NOMO-1 (cell line): ENCODE data around the gene LIG1.

ENCODE experiments used
- DNase-seq, 2 experiments: peaks; one replicate each; lab custom pipeline; 2025; ENCODE audit not compliant: unreplicated experiment in 2 of 2; lab: John Stamatoyannopoulos, UW

LIG1 gene

DNA sequence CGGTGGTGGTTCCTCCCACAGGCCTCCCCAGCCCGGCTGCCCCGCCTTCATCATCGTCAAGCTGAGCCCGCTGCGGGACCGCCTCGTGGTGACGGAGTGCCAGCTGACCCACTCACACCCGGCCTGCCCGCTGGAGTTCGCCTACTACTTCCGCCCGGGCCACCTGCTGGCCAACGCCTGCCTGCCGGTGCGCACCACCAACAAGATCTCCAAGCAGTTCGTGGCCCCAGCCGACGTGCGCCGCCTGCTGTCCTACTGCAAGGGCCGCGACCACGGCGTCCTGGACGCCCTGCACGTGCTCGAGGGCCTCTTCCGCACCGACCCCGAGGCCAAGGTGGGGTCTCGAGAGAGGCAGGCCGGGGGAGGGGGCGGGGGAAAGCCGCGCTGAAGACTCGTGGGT, 12.3 kb upstream of the LIG1 start:
- DNase-seq, result no peak

- DNase-seq, result no peak
These were observed 11.4 kb upstream of the LIG1 start for GRCh38 chr19:48181505-48181904.

GRCh38 chr19:48176226-48176625, 6.1 kb upstream of the LIG1 start:
- DNase-seq, result no peak

DNA sequence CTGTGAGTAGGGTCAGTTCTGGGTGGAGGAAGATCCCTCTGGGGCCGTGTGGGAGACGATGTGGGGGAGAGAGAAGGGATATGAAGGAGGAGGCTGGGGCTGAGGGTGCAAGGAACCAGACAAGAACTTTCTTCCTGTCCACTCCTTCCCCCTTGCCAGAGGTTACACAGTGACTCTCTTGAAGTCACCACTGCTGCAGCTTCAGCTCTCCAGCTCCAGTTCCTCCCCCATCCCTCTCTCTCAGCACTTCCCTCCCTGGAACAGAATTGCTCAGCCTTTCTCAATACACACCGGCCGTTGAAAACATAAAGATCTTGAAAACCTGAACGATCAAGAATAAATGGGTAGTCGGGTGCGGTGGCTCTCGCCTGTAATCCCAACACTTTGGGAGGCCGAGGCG, 5.4 kb upstream of the LIG1 start:
- DNase-seq, result no peak

DNA sequence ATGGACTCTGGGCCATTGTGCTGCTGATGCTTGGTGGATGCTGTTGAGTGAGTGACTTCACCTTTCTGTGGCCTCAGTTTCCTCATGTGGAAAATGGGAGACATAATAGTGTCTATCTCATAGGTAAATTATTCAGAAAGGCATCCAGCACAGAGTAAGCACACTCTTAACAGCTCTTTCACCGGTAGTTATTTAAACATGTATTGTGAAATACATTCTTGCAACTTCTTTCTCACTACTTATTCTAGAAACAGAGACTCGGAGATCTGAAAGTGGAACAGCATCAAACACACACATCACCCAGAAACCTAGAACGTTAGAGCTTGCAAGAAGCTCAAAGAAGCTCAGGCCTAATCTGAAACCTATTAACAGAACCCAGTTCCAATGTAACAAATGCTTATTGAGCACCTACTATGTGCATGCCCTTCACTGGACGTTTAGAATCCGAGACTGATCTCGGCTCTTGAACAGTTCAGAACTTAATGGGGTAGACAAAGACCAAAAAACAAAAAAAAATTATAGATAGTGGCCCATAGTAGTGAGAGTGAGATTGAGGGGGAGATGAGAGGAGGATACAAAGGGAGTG, 4.4 kb upstream of the LIG1 start:
- peak in 1 of 2 experiments; percentile 20 for DNase-seq

DNA sequence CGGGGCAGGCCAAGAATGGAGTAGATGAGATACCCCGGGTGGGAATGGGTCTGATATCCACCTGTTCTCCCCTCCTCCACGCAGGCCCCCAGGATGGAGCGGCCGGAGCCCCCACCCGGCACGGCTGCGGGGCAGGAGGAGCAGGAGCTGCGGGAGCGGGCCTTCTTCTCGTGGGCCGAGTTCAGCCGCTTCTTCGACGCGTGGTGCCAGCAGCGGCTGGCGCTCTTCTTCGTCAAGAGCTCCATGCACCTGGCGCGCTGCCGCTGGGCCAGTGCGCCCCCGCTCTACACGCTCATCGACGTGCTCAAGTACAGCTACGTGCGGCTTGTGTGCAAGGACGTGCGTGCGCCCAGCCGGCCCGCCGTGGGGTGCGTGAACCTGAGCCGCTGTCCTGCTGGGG, 1.6 kb upstream of the LIG1 start:
- no peak for DNase-seq

DNA sequence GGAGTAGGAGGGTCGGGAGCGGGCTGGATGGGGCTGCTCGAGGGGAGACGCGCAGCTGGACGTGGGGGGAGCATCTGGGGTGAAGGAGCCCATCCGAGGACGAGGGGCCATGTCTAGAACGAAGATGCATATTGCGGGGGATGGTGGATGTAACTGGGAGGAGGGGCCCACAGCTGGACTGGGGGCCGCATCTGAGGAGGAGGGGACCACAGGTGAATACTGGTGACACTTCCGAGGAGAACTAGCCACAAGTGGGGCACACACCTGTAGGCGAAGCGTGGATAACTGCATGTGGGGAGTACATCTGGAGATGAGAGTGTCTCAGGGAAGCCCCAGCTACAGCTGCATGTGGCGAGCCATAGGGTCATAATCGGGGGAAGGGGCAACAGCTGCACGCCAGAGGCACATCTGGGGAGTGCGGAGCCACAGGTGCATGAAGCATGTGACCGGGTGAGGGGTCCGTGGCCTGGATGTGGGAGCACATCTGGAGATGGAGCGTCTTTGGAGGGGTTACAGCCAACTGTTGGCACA, 738 bp upstream of the LIG1 start:
- DNase-seq, result no peak

DNA sequence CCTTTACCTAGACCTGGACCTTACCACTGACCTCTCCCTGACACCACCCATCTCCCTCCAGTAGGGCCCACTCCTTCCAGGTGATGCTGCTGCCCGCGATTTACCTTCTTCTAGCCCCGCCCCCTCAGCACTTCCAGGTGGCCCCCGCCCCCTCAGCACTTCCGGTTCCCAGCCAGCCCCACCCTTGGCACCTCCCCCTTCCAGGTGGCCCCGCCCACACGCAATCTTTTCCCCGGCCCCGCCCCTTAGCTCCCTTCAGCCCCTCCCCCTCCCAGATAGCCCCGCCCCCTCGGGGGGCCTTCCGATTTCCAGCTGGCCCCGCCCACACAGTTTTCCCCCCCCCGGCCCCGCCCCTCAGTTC, 586 bp downstream of the LIG1 start:
- peak; percentile 49 to 57 for DNase-seq

- no peak for DNase-seq
These were observed 1.5 kb downstream of the LIG1 start for GRCh38 chr19:48168689-48169088.

- no peak for DNase-seq
These were observed 11.8 kb downstream of the LIG1 start for GRCh38 chr19:48158210-48158790.

DNA sequence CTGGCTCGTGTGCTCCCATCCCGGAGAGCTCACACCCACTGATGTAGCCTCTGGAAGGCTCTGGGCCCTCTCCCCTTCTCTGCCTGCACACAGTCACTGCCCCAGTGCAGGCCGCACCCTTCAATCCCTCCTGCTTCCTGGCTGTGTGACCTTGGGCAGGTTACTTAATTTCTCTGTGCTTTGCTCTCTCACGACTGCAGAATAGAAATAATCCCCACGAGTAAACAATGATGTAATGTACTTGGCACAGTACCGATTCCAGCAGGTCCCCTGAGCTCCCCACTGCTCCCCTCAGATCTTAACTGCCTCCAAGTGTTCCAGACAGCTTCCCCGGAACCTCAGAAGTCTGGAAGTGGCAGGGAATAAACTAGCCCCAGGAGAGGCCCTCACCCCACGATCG, 16.1 kb downstream of the LIG1 start:
- DNase-seq, result no peak

GRCh38 chr19:48152551-48152950, 17.6 kb downstream of the LIG1 start:
- DNase-seq, result peak; percentile 20 to 27

DNA sequence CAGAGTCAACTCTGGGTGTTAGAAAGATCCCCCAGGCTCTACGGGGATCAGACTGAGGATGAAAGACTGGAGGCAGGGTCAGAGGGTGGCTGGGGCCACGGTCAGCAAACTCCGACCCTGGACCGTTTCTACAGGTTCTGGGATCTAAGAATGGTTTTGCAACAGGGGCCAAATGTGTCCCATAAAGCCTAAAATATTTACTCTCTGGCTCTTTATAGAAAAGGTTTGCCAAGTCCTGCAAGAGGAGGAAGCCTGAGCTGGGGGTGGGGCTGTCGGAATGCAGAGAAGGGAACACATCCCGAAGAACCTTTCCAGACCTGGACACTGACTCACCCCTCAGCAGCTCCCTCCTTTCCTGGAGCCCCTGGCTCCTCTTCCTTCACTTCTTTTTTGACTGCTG, 20.7 kb downstream of the LIG1 start:
- DNase-seq, result no peak

DNA sequence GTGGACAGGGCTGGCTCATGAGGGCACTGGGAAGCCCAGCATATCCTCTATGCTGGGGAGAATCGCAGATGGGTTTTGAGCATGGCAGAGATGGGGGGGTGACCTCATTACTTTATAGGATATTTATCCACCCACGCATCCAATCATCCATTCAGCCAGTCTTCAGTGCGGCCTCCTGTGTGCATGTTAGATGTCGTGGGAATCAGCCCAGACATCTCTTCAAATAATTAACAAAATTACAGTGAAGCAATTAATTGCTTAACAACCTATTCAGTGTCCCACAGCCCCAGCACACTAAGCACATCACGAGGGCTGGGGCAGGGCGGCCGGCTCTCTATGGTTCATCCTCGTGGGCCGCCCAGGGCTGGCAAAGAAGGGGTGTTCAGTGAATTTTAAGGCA, 21.6 kb downstream of the LIG1 start:
- no peak for DNase-seq

DNA sequence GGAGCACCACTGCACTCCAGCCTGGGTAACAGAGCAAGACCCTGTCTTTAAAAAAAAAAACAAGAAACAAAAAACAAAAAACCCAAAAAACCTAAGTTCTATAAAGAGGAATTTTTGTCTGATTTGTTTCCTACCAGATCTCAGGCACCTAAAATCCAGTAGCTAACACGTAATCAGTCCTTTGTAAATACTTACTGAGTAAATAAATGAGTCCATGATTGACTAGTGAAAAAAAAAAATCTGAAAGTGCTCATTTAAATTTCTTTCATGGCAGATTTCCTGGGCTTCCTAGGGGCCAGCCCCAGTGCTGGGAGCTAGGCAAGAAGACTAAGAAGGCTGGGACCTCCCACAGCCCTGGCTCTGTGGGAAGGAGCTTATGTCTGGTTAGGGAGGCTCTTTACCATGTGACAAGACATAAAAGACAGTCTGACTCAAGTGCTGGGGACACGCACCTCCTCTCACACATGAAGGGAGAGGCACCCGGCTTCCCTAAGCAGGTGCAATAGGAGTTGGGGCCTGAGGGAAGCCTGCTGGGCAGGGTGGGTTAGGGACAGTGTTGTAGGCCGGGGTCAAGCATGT, 22.5 kb downstream of the LIG1 start:
- DNase-seq, result no peak

DNA sequence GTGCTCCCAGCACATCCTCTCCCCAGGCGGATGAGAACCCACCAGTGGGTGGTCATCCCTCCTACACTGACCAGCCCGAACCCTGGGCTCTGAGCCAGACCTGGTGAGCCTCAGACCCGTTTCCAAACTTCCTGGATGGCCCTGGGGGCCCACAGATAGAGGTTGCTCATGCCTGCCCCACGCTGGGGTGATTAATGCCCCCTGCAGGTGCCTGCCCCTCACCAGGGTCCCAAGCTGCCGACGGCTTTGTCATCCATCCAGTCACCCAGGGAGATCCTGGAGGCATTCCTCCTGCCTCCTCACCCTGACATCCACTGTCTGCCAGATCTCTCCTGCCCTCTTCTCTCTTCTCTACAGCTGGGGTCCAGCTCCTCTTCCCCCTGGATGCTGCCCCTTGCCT, 31.1 kb downstream of the LIG1 start:
- no peak for DNase-seq

GRCh38 chr19:48137411-48137810, 32.7 kb downstream of the LIG1 start:
- no peak for DNase-seq

GRCh38 chr19:48136547-48136946, 33.6 kb downstream of the LIG1 start:
- DNase-seq, result no peak

DNA sequence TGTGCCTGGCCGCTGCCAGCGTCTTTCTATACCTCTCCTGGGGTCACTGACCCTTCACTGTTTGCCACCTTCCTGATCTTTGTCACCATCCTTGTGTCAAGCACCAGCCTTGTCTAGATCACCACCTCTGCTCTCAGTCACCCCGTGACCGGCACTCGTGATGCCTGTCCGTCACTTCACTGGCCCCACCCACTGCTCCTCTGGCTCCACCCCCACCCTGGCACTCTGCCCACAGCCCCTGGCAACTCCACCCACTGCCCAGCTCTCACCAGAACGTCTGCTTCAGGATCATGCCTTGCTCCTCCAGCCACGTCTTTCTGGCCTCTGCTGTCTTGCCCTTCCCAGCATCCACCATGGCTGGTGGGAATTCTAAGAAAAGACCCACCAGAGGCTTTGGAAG, 34.7 kb downstream of the LIG1 start:
- DNase-seq, result no peak

- no peak for DNase-seq
These were observed 37.0 kb downstream of the LIG1 start for GRCh38 chr19:48133094-48133493.

DNA sequence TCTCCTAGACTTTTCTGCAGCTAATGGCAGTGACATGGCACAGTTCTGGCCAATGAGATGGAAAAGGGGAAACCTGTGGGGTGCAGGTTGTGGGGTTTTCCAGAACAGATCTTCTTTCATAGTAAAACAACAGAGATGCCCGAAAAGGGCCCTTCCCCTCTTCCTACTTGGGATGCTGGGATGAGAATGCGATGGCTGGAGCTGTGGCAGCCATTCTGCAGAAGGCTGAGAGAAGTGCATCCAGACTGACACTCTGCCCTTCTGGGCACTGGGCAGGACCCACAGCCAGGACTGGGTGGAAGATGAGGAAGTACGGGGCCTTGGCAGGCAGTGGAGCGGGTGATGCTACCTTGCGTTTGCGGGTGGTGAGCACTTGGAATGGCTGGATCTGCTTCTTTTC, 42.6 kb downstream of the LIG1 start:
- no peak for DNase-seq

DNA sequence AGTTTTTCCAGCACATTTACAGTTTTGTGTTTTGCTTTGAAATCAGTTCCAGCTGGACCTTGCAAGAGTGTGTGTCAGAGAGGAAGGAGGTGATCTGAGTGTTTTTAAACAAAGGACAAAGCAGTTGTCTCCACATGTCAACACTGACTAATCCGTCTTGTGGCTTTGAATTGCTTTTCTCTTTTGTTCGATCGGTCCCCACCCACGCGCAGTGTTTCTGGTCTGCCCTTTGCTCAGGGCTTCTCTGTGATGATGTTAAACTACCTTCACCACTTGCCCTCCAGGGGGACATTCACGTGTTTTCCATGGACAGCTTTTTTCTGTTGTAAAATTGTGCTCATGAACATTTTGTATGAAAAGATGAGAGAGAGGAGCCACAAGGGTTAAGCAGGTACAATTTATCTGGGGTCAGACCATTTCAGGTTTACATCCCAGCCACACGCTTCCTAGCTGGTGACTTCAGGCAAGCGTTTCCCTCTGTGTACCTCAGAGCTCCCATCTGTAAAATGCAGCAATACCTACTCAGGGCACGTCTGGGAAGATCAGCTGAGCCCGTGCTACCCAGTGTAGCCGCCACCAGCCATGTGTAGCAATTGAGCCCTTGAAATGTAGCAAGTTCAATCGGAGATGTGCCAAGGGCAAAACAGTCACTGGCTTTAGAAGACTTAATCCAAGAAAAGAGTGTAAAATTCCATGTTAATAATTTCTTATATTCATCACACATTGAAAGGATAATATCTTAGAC, 46.1 kb downstream of the LIG1 start:
- DNase-seq, result no peak
